Panc1 (cell line): ENCODE measurements around the gene GLUL. TPM values are rescaled to one million over a fixed set of nuclear protein-coding genes. Genes with fewer than 3 reads are reported as not detected.

ENCODE experiments used
- ATAC-seq: fragments of 200-7000 bp; cut with Tn5 transposase; 2 replicates; pipeline ENCODE4 v1.9.1; 2020; ENCODE audit warnings: mild to moderate bottlenecking, moderate library complexity
- BruUV-seq: library from RNA; stranded (reverse); fragments of 400-500 nt; replicated peaks from 2 replicates; lab custom pipeline; 2021; lab: Mats Ljungman, UMichigan
- CTCF ChIA-PET: fragments of 300-600 bp; sonication (Branson Sonifier 250); formaldehyde crosslinking; loops from one replicate; lab custom pipeline; 2022; ENCODE audit warnings: antibody characterized with exemption; lab: Charles Lee
- POLR2A ChIA-PET: fragments of 300-600 bp; sonication (Branson Sonifier 250); formaldehyde crosslinking; loops from one replicate; lab custom pipeline; 2022; ENCODE audit warnings: antibody characterized with exemption; lab: Charles Lee
- DNase-seq: peaks from one replicate; pipeline ENCODE4 v3.0.0-alpha.2; 2010; ENCODE audit warnings: low read depth, low spot score
- H3K27ac ChIP-seq: 2 replicates; pipeline ENCODE4 v1.5.1; 2011; ENCODE audit warnings: mild to moderate bottlenecking, low read length, inconsistent platforms
- H3K27me3 ChIP-seq: fragments of 200-500 bp; sonication (Bioruptor generic); 2 replicates; pipeline ENCODE4 v1.6.0; 2014; ENCODE audit warnings: low read length, inconsistent platforms; ENCODE audit not compliant: control insufficient read depth, insufficient read depth
- H3K36me3 ChIP-seq: fragments of 200-500 bp; sonication (Bioruptor generic); 2 replicates; pipeline ENCODE4 v1.5.1; 2014; ENCODE audit warnings: inconsistent platforms, mild to moderate bottlenecking, low read length, moderate library complexity; ENCODE audit not compliant: control insufficient read depth, insufficient read depth
- H3K4me1 ChIP-seq: 2 replicates; pipeline ENCODE4 v1.5.1; 2011; ENCODE audit warnings: inconsistent platforms, mild to moderate bottlenecking, low read length, moderate library complexity; ENCODE audit not compliant: control insufficient read depth, insufficient read depth
- H3K4me3 ChIP-seq, 2 experiments: 2 replicates each; pipeline ENCODE4 v1.5.1; 2011 to 2012; ENCODE audit warnings: low read depth in 2 of 2, low read length in 2 of 2, mild to moderate bottlenecking in 2 of 2, inconsistent platforms in 1 of 2, moderate library complexity in 1 of 2
- H3K9me3 ChIP-seq: fragments of 200-500 bp; sonication (Bioruptor generic); 2 replicates; pipeline ENCODE4 v1.5.1; 2014; ENCODE audit warnings: low read depth, mild to moderate bottlenecking, inconsistent platforms, low read length, moderate library complexity; ENCODE audit not compliant: control insufficient read depth, insufficient read depth
- CTCF ChIP-seq: fragments of 450-650 bp; IDR thresholded peaks from 2 replicates; pipeline ENCODE4 v1.5.1; 2017; ENCODE audit warnings: mild to moderate bottlenecking
- POLR2AphosphoS5 ChIP-seq: IDR thresholded peaks from 2 replicates; pipeline ENCODE4 v1.6.1; 2012; ENCODE audit warnings: mild to moderate bottlenecking, low read depth, low read length, moderate library complexity
- REST ChIP-seq, 2 experiments: IDR thresholded peaks; 2 replicates each; pipeline ENCODE4 v1.6.1; 2011 to 2012; ENCODE audit warnings: low read depth in 2 of 2, control low read depth in 1 of 2, low read length in 1 of 2, mild to moderate bottlenecking in 1 of 2, moderate library complexity in 1 of 2; ENCODE audit not compliant: insufficient read depth in 1 of 2
- SIN3A ChIP-seq: IDR thresholded peaks from 2 replicates; pipeline ENCODE4 v1.6.1; 2012; ENCODE audit warnings: low read depth, mild to moderate bottlenecking, low read length, moderate library complexity, borderline replicate concordance; ENCODE audit not compliant: insufficient read depth
- TCF7L2 ChIP-seq: IDR thresholded peaks from 2 replicates; pipeline ENCODE4 v1.6.1; 2011; ENCODE audit warnings: mild to moderate bottlenecking, low read depth, low read length, inconsistent platforms
- in situ Hi-C: cut with HindIII; loops from 2 replicates; pipeline ENCODE4 v1.10.0; 2016; ENCODE audit warnings: low sequenced_read_pairs, low pct_unique_long_range_greater_than_20kb
- intact Hi-C: fragments of 100-400 bp; cut with micrococcal nuclease; formaldehyde crosslinking; loops from one replicate; pipeline ENCODE4 v1.10.0; 2022; ENCODE audit not compliant: unreplicated experiment
- total RNA-seq: library from RNA; stranded (reverse); gene quantifications from one replicate; pipeline ENCODE4 v1.2.1, GENCODE V29; 2021; ENCODE audit not compliant: unreplicated experiment

Gene GLUL
- total RNA-seq, 1 experiment from 2014 or later, result 55.2 TPM

- H3K27ac ChIP-seq, result no peak overlapping the region
- in situ Hi-C loops, result no loop called here
- no TSS peak for BruUV-seq
Observed at GRCh38 chr1:182374101-182374834, 17.3 kb downstream of the GLUL start.

GRCh38 chr1:182370532-182370931 is 21.1 kb downstream of the GLUL start:
- H3K9me3 ChIP-seq, result no peaks in the 10 kb centered on the region
- no peak overlapping the region for H3K27ac ChIP-seq
- CTCF ChIA-PET, result interaction anchor here (0.7 kb wide), 1 partner anchor 42 kb away, joined by 8 read pairs; no protein-coding TSS in a partner anchor
- in situ Hi-C loops, result no loop called here
- no peaks in the 10 kb centered on the region for H3K27me3 ChIP-seq
- no peak overlapping the region for H3K4me3 ChIP-seq
- POLR2A ChIA-PET, result no interaction called here
- ATAC-seq, result no peak
- DNase-seq, result no peak
- no peaks in the 10 kb centered on the region for H3K4me1 ChIP-seq
- intact Hi-C loops, result no loop called here
- no TSS peak for BruUV-seq
- H3K36me3 ChIP-seq, result no peaks in the 10 kb centered on the region
- TF ChIP-seq POLR2AphosphoS5 (no peak), SIN3A (no peak), CTCF (no peak), TCF7L2 (no peak), REST (IDR thresholded peaks at IDR 0.05; ENCODE audit: insufficient read depth in 1 of 2, low read depth in 2 of 2, low read length in 1 of 2) (no peak)

More at GRCh38 chr1:182374101-182374834, 17.3 kb downstream of the GLUL start:
- CTCF ChIA-PET, result no interaction called here
- ATAC-seq (no peak), DNase-seq (no peak)
- intact Hi-C loops, result no loop called here
- Histone ChIP-seq H3K36me3 (no peaks in the 10 kb centered on the region), H3K9me3 (no peaks in the 10 kb centered on the region), H3K27me3 (no peaks in the 10 kb centered on the region), H3K4me3 (no peak overlapping the region), H3K4me1 (no peaks in the 10 kb centered on the region)
- POLR2A ChIA-PET, result interaction anchor here (0.7 kb wide), 1 partner anchor 234 kb away, joined by 3 read pairs; no protein-coding TSS in a partner anchor
- TF ChIP-seq SIN3A, result no peak
- TF ChIP-seq POLR2AphosphoS5, result no peak
- no peak for TF ChIP-seq CTCF
- no peak for TF ChIP-seq REST (IDR thresholded peaks at IDR 0.05; ENCODE audit: insufficient read depth in 1 of 2, low read depth in 2 of 2, low read length in 1 of 2)
- TF ChIP-seq TCF7L2, result no peak
